OCI-M2 (cell line): Measurements from ENCODE around the gene MGA.

Source experiments
- DNase-seq: peaks from one replicate; lab custom pipeline; 2025; ENCODE audit not compliant: unreplicated experiment; lab: John Stamatoyannopoulos, UW

The MGA gene

GRCh38 chr15:41780266-41780665, 120.1 kb downstream of the MGA start:
- no peak for DNase-seq

DNA sequence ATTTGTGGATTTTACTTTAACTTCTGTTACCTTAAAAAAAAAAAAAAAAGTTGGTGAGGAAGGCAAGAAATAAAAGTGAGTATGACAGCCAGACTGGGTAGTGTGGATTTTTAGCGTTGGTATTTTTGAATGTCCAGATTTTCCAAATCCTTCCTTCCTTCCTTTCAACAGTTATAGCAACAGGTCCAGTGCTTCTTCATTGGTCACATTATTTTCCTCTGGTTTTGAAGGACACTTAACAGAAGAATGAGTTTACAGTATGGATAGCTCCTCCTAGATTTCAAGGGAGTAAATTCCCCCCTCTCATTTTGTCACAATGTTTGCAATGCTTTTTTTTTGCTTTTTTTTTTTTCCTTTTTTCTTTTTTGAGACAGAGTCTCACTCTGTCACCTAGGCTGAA, 120.5 kb downstream of the MGA start:
- DNase-seq = no peak

- DNase-seq = no peak
These were observed 122.4 kb downstream of the MGA start for GRCh38 chr15:41782371-41783282.

DNA sequence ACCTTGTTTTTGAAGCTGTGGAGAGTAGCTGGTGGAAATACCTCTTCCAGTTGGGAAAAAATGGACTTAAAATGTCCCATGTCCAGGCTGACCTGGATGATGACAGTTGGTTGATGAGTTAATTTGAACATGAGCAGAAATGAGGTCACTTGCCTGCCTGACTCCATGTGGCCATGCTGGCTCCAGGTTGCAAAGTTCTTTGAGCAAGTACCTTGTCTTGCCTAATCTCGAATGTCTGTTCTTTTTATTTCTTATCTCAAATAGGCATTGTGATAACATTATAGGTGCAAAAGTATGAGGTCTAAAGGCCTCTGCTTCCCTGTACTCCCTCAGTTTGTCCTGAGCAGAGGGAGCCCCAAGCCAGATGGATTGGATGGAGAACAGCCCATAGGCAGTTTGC, 123.1 kb downstream of the MGA start:
- DNase-seq = no peak

GRCh38 chr15:41788262-41788661, 128.1 kb downstream of the MGA start:
- DNase-seq = no peak

DNA sequence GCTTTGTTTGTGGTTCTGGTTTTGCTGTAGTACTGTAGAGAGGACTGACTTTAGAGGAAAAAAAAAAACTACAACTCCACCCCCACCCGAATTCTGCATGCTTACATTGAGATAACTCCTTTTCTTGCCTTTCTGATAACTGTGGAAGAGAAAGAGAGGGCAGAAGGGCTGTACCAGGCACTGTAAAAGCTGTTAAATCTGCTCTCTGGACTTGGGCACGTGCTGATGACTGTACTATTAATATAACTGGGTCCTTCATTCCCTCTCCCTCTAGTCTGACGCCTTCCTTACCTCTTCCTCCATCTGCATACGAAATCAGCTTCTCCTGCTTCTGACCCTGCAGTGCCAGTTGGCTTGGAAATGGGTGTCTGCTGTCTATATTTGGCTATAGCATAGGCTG, 129.0 kb downstream of the MGA start:
- no peak for DNase-seq

DNA sequence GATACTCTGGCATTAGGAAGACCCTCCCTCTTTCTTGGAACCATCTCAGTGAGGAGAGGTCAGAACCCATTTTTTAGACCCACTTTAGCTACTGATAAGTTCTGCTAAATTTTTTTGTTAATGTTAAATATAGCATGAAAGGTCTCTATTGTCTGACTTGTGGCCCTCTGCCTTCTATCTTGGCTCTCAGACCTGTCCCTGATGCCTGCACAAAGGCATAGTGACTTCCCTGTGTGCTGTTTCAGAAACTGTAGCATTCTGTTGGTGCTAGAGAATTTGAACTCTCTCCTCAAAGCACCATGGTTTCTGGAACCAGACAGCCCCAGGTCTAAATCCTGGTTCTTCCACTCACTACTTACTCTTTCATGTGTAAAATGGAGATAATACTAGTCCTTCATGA, 129.5 kb downstream of the MGA start:
- no peak for DNase-seq

GRCh38 chr15:41790169-41790568, 130.0 kb downstream of the MGA start:
- DNase-seq = no peak

DNA sequence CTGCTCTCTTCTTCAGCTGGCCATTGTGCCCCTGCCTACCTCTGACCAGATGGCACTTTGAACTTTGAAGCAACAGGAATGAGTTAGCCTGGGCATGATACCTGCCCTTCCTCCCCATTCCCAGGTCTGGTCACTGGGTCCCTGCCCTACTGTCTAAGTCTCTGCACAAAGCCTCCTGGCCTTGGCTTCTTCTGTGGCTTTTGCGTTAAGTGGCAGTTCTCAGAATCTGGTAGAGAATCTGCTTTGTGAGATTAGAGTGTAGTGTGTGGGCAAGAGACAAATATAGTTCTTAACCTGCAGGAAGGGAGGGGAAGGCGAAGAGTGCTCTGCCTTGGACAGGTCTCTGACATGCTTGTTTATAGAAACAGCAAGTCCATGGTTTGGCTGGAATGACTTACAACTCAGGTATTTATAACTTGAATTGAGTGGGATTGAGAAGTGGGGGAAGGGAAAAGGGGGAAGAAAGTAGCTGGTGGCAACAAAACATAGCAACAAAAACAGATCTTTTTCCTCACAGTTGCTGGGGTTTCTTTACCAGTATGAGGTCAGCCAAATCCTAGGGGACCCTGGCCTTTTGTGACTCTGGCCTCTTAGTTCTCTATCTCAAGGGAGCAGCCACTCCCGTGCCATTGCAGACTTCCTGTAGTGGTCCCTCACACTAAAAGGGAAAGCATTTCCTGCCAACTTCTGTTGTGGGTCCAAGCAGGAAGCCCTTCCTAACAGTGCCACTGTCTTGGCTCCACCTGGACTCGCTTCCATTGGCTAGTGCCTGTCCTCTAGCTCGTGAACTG, 130.7 kb downstream of the MGA start:
- no peak for DNase-seq

DNA sequence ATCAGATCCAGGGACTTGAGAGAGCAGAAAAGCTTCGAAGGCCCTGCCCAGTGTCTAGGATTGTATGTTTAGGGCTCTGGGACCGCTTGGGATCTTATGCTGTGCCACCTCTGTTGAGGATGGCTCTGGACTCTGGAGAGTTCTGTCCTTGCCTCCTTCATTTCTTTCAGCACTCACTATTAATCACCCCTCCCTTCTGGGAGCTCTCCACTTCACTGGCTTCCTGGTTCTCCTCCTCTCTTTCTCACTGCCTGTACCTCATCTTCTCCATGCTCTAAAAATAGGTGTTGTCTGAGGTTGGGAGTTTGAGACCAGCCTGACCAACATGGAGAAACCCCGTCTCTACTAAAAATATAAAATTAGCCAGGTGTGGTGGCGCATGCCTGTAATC, 131.3 kb downstream of the MGA start:
- DNase-seq = no peak

DNA sequence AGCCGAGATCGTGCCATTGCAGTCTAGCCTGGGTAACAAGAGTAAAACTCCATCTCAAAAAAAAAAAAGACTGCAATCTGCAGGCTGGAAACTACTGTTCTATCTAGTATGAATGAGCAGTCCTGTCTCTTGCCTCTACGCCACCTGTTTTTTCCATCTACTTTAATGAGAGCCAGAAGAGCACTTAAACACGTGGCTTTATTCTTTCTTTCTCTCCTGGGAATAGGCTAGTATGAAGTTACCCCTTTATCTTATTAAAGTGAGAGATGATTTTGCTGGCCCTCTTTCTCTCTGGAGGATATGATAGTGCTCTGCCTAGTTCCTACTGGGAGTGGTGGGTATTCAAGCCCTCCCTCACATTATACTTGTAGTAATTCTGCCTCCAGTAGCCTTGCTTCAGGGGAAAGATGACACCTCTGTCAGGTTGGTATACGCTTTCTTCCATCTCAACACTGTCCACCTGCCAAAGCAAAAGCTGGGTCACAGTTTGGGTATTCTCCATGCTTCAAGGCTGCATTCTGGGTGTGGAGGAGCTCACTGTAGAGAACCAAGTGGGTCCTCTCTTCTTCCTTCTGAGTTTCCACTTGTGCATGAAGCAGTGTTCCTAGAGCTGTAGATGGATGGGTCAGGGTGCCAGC, 131.9 kb downstream of the MGA start:
- no peak for DNase-seq

DNA sequence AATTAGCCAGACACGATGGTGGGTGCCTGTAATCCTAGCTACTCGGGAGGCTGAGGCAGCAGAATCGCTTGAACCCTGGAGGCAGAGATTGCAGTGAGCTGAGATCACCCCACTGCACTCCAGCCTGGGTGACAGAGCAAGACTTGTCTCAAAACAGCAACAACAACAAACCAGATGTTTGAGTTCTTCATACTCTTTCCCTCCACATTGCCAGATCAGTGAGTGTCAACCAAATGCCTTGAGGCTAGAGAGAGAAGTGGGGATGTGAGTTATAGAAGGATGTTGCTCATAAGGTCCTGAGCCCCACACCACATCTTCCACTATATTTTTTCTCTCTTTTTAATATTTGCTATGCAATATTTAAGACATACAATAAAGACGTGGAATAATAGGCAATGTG, 133.9 kb downstream of the MGA start:
- no peak for DNase-seq

GRCh38 chr15:41795996-41796856, 136.0 kb downstream of the MGA start:
- DNase-seq = no peak

DNA sequence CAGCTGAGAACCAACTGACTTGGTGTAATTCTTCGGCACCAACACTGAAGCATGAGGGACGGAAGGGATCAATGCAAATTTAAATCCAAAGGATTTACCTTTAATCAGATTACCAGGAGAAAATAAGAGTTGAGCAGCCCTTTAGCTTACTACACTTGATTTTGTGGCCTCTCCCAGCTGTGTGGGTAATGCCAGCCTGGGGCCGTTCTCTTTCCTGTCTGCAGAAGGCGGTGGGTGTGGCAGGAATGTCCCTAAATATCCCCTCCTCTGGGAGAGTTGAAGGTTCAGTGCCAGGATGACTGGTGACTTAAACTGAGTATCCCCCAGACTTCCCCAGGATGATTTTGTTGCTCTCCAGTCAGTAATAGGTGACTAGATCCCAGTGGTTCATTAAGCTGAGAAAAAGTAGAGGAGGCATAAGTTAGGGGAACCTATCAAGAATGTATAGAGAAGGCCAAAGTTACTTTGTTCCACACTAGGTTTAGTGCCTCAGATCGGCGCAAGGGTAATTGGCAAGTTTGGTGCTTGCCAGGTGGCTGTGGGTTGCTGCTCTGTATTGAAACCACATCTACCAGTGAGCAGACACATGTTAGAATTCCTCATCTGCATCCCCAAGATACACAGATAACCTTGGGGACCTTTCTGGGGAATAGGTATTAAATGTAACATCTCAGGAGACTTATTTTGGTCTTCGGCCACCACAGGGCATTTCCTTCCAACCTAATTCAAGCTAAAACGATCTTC, 137.2 kb downstream of the MGA start:
- no peak for DNase-seq

DNA sequence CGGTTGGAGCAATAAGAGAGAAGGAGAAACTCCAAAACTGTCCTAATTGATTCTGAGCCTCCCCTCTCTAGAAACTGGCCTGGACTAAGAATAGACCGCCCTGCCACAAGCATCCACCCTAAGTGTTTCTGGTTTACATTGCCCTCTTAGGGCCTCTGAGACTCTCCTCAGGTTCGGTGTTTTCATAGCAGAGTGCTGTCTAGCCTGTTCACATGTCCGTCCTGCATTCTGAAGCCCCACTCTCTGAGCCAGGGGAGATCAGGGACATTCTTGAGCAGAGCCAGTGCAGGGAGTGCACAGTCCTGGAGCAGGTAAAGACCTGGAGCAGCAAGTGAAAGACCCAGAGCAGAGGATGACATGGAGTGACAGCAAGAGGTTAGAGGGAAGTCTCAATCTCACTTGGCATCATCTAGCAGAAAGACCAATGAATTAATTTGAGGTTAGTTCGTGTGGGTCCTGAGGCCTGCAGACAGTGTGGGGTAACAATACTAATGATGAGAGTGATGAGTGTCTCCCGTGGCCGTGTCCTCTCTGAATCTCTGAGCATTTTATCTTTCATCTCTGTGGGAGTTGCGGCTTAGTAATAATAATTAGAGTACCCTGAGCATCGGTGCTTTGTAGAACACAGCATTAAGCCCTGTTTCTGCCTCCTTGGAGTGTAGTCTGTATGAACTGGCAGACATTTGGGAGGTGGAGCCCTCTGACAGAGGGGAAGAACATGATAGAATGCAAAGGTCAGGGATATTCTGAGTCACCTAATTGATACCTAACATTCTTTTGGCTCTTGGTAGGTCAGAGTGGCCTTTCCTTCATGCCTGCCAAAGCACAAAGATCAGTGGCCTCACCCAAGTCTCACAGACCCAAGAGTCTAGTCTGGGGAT, 138.6 kb downstream of the MGA start:
- no peak for DNase-seq

DNA sequence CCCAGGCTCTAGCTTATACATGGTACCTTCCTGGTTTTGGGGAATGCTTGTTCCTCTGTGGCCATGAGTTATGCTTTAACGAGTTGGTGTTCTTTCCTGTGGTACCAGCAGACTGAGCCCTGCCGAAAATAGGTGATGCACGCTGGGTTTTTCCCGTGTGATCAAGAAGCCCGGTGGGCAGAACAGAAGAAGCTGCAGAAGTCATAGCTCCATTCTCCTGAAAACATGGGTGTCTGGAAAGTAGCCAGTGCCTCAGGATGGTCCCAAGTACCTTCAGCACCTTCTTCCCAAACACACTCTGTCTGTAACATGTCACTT, 139.2 kb downstream of the MGA start:
- DNase-seq = no peak

- no peak for DNase-seq
These were observed 141.0 kb downstream of the MGA start for GRCh38 chr15:41801185-41801584.

DNA sequence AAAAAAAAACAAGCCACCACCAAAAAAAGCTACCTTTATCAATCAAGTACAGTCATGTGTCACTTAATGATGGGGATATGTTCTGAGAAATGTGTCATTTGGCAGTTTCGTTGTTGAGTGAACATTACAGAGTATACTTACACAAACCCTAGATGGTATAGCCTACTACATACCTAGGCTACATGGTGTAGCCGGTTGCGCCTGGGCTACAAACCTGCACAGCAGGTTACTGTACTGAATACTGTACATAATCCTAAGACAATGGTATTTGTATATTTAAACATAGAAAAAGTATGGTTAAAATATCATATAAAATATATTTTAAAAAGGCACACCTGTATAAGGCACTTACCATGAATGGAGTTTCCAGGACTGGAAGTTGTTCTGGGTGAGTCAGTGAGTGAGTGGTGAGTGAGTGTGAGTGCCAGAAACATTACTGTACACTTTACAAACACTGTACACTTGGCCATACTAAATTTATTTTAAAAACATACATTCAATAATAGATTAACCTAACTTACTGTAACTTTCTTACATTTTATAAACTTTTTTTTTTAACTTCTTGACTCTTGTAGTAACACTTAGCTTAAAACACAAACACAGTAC, 141.7 kb downstream of the MGA start:
- DNase-seq = no peak

- no peak for DNase-seq
These were observed 144.2 kb downstream of the MGA start for GRCh38 chr15:41804361-41804760.
